Activated CD8-positive, alpha-beta memory T cell treated with anti-CD3 and anti-CD28 coated beads for 4 hours (primary cell): Measurements from ENCODE around the gene EXOC5.
A peak's percentile ranks its signal among the peaks of the same experiment; 100 is the strongest.

Experiments
- DNase-seq, 2 donors: peaks; one replicate each; pipeline ENCODE4 v3.0.0-alpha.2; 2020; ENCODE audit warnings: low read depth in 2 of 2

Gene EXOC5, protein sequence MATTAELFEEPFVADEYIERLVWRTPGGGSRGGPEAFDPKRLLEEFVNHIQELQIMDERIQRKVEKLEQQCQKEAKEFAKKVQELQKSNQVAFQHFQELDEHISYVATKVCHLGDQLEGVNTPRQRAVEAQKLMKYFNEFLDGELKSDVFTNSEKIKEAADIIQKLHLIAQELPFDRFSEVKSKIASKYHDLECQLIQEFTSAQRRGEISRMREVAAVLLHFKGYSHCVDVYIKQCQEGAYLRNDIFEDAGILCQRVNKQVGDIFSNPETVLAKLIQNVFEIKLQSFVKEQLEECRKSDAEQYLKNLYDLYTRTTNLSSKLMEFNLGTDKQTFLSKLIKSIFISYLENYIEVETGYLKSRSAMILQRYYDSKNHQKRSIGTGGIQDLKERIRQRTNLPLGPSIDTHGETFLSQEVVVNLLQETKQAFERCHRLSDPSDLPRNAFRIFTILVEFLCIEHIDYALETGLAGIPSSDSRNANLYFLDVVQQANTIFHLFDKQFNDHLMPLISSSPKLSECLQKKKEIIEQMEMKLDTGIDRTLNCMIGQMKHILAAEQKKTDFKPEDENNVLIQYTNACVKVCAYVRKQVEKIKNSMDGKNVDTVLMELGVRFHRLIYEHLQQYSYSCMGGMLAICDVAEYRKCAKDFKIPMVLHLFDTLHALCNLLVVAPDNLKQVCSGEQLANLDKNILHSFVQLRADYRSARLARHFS

GRCh38 chr14:57268161-57269069 lies at the start of gene EXOC5, which contains the start of gene AP5M1:
TSS of gene EXOC5 (minus strand) at chr14:57268905. CDS start at chr14:57268648, 257 bp downstream.
TSS of gene AP5M1 (plus strand) at chr14:57268971. CDS start at chr14:57269315, 344 bp downstream.
- peak; percentile 77 to 81 for DNase-seq

DNA sequence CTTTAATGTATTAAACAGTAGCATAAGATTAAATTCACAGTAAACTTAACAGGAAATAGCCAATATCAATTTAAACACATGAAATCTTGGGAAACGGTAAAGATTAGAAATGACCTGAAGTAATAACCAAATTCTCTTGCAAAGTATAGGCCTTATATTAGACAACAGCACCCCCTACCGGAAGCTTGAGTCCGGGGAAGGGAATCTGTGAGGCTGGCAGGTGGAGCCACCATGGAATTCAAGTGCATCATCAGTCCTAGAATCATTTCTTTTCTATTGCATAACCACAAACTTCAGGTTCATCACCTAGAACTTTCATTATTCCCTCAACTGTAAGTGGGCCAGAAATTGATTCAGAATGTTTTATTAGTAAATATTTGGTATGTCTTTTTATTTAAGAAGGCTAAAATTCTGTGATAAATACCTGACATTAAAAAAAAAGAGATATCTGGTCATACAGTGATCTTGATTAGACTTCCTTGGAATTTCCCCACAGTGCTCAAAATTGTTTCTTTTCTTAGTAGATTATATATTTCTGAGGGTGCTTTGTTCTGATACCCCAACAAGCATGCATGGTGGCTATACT lies 48.6 kb upstream of the EXOC5 start:
- peak; percentile 40 to 46 for DNase-seq

DNA sequence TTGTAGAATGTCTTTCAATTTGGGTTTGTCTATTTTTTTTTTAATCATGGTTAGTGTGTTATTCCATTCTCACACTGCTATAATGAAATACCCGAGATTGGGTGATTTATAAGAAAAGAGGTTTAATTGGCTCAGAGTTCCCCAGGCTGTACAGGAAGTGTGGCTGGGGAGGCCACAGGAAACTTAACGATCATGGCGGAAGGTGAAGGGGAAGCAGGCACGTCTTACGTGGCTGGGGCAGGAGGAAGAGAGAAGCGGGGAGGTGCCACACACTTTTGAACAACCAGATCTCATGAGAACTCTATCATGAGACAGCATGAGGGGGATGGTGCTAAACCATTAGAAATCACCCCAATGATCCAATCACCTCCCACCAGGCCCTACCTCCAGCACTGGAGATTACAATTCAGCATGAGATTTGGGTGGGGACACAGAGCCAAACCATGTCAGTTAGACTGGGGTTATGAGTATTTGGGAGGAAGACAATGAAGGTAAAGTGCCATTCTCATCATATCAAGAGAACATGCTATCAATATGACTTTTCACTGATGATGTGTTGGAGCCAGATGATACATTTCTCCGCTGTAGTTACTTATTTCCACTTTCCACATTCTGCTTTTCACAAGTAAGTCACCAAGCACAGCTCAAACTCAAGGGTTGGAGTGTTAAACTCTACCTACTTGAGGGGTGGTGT lies 45.8 kb upstream of the EXOC5 start:
- DNase-seq, result no peak

DNA sequence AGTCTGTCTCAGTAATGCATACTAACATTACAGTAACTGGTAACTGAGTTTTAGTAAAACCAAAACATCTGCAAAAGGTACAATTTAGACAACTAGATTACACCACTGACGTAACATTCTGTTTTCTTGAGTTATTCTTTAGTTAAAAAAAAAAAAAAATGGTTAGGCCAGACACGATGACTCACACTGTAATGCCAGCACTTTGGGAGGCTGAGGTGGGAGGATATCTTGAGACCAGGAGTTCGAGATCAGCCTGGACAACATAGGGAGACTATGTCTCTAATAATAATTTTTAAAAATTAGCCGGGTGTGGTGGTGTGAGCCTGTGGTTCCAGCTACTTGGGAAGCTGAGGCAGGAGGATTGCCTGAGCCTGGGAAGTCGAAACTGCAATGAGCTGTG lies 34.2 kb upstream of the EXOC5 start:
- DNase-seq, result no peak

DNA sequence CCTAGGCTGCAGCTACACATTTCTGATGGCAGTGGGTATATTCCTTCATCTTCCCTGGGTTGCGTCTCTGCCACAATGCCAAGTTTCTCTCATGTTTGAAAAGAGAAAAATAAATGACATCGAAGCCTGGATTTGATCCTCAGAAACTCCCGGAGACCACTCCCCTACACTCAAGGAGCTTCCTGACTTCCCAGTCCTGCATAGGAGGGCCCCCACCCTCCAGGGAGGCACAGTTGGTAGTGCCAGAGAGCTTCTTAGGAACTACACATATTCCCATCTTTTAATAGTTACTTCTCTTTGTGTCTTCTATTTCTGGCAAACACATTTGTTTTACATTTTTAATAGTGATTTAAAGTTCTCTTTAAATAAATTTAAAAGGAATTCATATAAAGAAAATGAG lies 30.8 kb upstream of the EXOC5 start:
- DNase-seq, result no peak

DNA sequence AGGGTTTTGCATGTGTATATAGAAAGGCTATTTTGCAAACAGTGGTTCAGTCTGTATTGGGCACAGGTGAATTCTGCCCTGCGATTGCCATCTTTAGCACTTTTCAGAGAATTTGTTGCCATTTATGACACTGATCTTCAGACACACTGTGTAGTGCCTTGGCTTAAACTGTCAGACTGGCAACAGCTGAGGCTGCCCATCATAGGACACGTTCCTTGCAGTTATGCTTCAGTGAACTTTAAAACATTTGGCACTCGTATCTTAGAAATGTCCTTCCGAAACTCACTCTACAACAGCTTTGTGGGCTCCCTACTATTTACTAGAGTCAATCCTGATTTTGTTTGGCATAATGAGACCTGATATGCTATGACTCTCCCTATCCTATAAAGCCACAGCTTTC lies 29.1 kb upstream of the EXOC5 start:
- no peak for DNase-seq

DNA sequence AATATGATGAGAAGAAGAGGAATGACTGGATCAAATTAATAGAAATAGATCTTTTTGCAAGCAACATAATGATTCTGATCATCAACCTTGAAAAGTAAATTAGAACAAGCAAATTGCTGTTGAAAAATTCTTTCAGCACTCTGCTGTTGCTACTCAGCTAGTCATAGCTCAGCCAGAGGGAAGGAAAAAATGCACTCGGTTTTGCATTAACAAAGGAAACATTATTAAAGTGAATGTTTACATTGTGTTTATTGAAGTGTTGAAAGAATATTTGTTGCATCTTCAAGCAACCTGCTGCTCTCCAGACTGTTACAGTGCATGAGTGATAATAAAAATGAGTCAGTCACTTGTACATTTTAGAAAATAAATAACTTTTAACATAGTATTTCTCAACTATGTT lies 26.5 kb upstream of the EXOC5 start:
- DNase-seq, result no peak

- no peak for DNase-seq
Measured at GRCh38 chr14:57293866-57294837, 25.4 kb upstream of the EXOC5 start.

- no peak for DNase-seq
Measured at GRCh38 chr14:57291692-57292647, 23.3 kb upstream of the EXOC5 start.

DNA sequence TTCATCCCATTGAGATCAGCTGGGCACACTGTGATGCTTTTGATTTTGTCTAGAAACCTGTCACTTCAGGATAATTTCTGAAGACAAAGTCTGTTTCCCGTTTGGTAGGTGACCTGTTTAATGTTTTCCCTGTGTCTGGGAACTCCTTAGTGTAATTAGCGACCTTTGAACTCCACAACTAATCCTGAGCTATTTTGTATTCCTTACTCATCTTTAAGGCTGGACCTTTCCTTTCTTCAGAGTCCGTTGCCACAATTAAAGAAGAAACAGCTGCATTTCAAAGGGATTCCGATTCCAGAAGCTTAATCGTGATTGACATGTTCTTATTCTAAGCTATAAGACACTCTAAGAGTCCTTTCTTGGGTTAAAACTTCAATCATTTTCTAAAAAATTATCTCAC lies 22.0 kb upstream of the EXOC5 start:
- DNase-seq, result no peak

DNA sequence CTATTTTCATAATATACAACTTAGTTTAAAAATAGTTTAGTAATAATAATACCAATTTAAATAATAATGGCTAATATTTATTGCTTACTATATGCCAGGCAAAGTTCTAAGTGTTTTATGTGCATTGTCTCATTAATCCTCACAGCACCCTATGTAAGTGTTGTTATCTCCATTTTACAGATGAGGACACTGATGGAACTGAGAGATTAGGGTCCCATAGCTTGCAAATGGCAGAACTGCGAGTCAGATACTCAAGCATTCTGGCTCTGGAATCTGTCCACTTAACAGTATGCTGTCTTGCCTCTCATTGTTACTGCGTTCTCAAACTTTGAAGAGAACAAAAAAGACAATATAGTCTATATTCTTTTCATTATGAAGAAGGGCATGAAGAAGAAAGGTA lies 19.0 kb upstream of the EXOC5 start:
- DNase-seq, result no peak

- no peak for DNase-seq
Measured at GRCh38 chr14:57277062-57277461, 8.4 kb upstream of the EXOC5 start.

GRCh38 chr14:57275023-57275664 lies 6.4 kb upstream of the EXOC5 start:
- no peak for DNase-seq

DNA sequence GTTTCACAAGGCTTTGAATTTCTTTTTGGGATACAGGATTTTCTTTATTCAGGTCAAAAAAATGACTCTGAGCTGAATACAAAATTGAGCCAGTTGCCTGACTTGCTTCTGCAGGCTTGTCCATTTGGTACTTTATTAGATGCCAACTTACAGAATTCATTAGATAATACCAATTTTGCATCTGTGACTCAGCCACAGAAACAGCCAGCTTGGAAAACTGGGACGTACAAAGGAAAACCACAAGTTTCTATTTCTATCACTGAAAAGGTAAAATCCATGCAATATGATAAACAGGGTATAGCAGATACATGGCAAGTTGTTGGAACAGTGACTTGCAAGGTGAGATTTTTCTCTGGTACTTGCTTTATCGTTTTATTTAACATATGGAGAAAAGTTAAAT lies 5.8 kb upstream of the EXOC5 start:
- DNase-seq, result no peak

DNA sequence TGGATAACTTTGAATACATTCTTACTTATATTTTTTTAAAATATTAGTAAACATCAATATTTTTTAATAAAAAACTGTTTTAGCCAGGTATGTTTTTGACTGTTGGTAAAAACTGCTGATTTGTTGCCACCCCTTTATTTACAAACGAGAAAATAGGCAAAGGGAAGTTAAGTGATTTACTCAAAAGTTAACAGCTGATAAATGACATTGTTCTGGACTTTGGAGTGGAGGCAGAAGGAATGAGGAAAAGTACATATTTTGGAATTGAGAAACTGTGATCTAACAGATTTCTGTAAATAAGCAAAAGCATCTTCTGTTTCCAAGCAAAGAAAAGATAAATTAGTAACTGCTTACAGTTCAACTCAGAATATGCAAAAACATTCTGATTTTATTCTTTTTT lies 4.5 kb upstream of the EXOC5 start:
- DNase-seq, result no peak

DNA sequence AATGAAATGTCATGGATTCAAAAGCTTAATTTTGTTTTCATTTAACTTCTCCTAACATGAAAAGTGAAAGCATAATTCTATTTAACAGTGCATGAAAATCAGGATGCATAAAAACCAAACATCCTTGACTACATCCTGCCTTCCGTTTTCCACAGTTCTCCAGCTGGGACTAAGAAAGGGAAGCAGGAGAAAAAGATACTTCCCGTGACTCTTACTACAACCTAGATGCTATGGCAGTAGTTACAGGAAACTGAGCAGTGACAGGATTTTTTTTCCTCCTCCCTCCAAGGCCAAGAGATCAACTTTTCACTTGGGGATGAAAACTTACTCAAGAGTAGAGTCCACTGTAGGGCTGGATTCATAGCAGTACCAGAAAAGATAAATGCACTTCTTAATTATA lies 2.6 kb downstream of the EXOC5 start:
- no peak for DNase-seq

DNA sequence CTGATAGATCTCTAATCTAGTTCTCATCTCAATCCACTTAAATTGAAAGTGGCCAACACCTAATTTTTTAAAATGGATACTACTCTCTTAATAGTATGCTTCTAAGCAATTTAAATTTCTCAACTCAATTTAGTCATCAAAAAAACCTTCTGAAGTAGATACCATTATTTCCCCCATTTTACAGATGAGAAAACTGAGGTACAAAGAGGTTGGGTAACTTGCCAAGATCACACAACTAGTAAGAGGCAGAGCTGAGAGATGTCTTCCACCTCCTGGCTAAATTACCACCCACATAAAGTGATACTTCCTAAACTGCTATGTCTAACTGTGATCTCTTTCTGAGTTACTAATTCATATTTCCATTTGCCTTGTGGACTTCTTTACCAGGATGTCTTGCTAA lies 6.6 kb downstream of the EXOC5 start:
- no peak for DNase-seq

- DNase-seq, result no peak
Measured at GRCh38 chr14:57261604-57262003, 7.1 kb downstream of the EXOC5 start.
